Left ventricle myocardium inferior (tissue), 1 donor: ENCODE measurements around the gene ARHGAP32. TPM values are rescaled to one million over a fixed set of nuclear protein-coding genes. Genes with fewer than 3 reads are reported as not detected.
"Not testable (repeated sequence)": the region's sequence is repeated elsewhere in the genome, so short reads cannot be mapped to it uniquely, and the experiment has no call there.

Experiments used
- DNase-seq: peaks from one replicate; pipeline ENCODE4 v3.0.0-alpha.2; 2020
- H3K27ac ChIP-seq: fragments of 200-600 bp; replicated peaks from 2 replicates; pipeline ENCODE4 v1.8.0; 2021
- H3K27me3 ChIP-seq: fragments of 200-600 bp; 2 replicates; pipeline ENCODE4 v1.8.0; 2021; ENCODE audit warnings: low read depth
- H3K36me3 ChIP-seq: fragments of 200-600 bp; 2 replicates; pipeline ENCODE4 v1.8.0; 2021
- H3K4me1 ChIP-seq: fragments of 200-600 bp; 2 replicates; pipeline ENCODE4 v1.8.0; 2021
- H3K4me3 ChIP-seq: fragments of 200-600 bp; 2 replicates; pipeline ENCODE4 v1.8.0; 2021; ENCODE audit warnings: mild to moderate bottlenecking, moderate library complexity
- H3K9me3 ChIP-seq: fragments of 200-600 bp; replicated peaks from 2 replicates; pipeline ENCODE4 v1.8.0; 2021
- CTCF ChIP-seq: fragments of 200-600 bp; IDR thresholded peaks from 2 replicates; pipeline ENCODE4 v1.8.0; 2021; ENCODE audit warnings: antibody characterized with exemption, mild to moderate bottlenecking, borderline replicate concordance
- intact Hi-C: fragments of 100-400 bp; cut with micrococcal nuclease; formaldehyde crosslinking; loops from one replicate; pipeline ENCODE4 v1.11.0; 2022
- total RNA-seq: library from RNA; stranded (reverse); fragmentation: NEBNext Ultra II Directional; extraction: Animal tissue kit (Norgen Biotek cat#: 25700); gene quantifications from one replicate; pipeline ENCODE4 v1.2.1, GENCODE V29; 2021
- donor health status: DM: no; HTN: yes; CAD: no; lungs with severe emphysema.

The ARHGAP32 gene
- total RNA-seq, 1 donor from 2014 or later: 5.3 TPM

- DNase-seq: no peak
- intact Hi-C loops: no loop called here
- TF ChIP-seq CTCF: no peak
- Histone ChIP-seq H3K36me3 (no peaks in the 10 kb centered on the region), H3K27ac (no peak overlapping the region), H3K4me1 (no peaks in the 10 kb centered on the region), H3K4me3 (no peak overlapping the region), H3K9me3 (peaks cover 14% of the 10 kb centered on the region), H3K27me3 (no peaks in the 10 kb centered on the region)
Observed at GRCh38 chr11:129189646-129190045, 2.5 kb downstream of the ARHGAP32 start.

GRCh38 chr11:129185082-129185481 lies 7.0 kb downstream of the ARHGAP32 start:
- intact Hi-C loops: not testable (repeated sequence)

GRCh38 chr11:129184581-129184980 lies 7.5 kb downstream of the ARHGAP32 start:
- Histone ChIP-seq H3K27ac (no peak overlapping the region), H3K27me3 (no peaks in the 10 kb centered on the region)

More at GRCh38 chr11:129185082-129185481, 7.0 kb downstream of the ARHGAP32 start:
- not testable (repeated sequence) for H3K4me1 ChIP-seq, H3K27ac ChIP-seq, H3K36me3 ChIP-seq, H3K4me3 ChIP-seq, DNase-seq, H3K27me3 ChIP-seq
- H3K9me3 ChIP-seq: peaks cover 14% of the 10 kb centered on the region

GRCh38 chr11:129167315-129167714 lies 24.8 kb downstream of the ARHGAP32 start:
- intact Hi-C loops: no loop called here
- DNase-seq: no peak
- no peaks in the 10 kb centered on the region for H3K4me1 ChIP-seq
- H3K27ac ChIP-seq: no peak overlapping the region
- H3K27me3 ChIP-seq: no peaks in the 10 kb centered on the region
- no peak for TF ChIP-seq CTCF
- peaks cover 18% of the 10 kb centered on the region for H3K9me3 ChIP-seq
- peaks cover 3% of the 10 kb centered on the region for H3K36me3 ChIP-seq
- H3K4me3 ChIP-seq: no peak overlapping the region

More at GRCh38 chr11:129184581-129184980, 7.5 kb downstream of the ARHGAP32 start:
- H3K9me3 ChIP-seq: peaks cover 14% of the 10 kb centered on the region
- no peaks in the 10 kb centered on the region for H3K36me3 ChIP-seq
- DNase-seq: no peak
- H3K4me1 ChIP-seq: no peaks in the 10 kb centered on the region
- H3K4me3 ChIP-seq: no peak overlapping the region
- no peak for TF ChIP-seq CTCF
- intact Hi-C loops: no loop called here

GRCh38 chr11:129163714-129164164 lies 28.4 kb downstream of the ARHGAP32 start:
- Histone ChIP-seq H3K27me3 (no peaks in the 10 kb centered on the region), H3K27ac (no peak overlapping the region), H3K4me3 (no peak overlapping the region), H3K36me3 (peaks cover 8% of the 10 kb centered on the region), H3K9me3 (peaks cover 20% of the 10 kb centered on the region), H3K4me1 (peaks cover 6% of the 10 kb centered on the region)
- intact Hi-C loops: no loop called here
- DNase-seq: no peak
- TF ChIP-seq CTCF: no peak

GRCh38 chr11:129157080-129157479 lies 35.0 kb downstream of the ARHGAP32 start:
- intact Hi-C loops, H3K27me3 ChIP-seq, H3K4me3 ChIP-seq, H3K27ac ChIP-seq, DNase-seq, H3K4me1 ChIP-seq: not testable (repeated sequence)
- peaks cover 62% of the 10 kb centered on the region for H3K9me3 ChIP-seq
- peaks cover 18% of the 10 kb centered on the region for H3K36me3 ChIP-seq
